Mesenchymal stem cell (in vitro differentiated cells and primary cell): ENCODE data around the gene GALR3.

Experiments used
- DNase-seq: peaks from one replicate; pipeline ENCODE4 v3.0.0-alpha.2; 2013
- H2AFZ ChIP-seq: one replicate; pipeline ENCODE4 v1.6.1; 2013; ENCODE audit warnings: low read depth, mild to moderate bottlenecking, control low read depth, inconsistent platforms, low read length, moderate library complexity
- H2AK5ac ChIP-seq: 2 replicates; pipeline ENCODE4 v1.6.1; 2013; ENCODE audit warnings: low read length, moderate library complexity, mild to moderate bottlenecking, inconsistent platforms; ENCODE audit not compliant: severe bottlenecking
- H2BK120ac ChIP-seq: one replicate; pipeline ENCODE4 v1.6.1; 2013; ENCODE audit warnings: low read depth, mild to moderate bottlenecking, inconsistent platforms, low read length, moderate library complexity
- H2BK12ac ChIP-seq, 2 experiments: one replicate each; pipeline ENCODE4 v1.6.1; 2013; ENCODE audit warnings: inconsistent platforms in 2 of 2, low read length in 2 of 2, mild to moderate bottlenecking in 2 of 2, moderate library complexity in 2 of 2, control low read depth in 1 of 2
- H2BK15ac ChIP-seq: one replicate; pipeline ENCODE4 v1.6.1; 2013; ENCODE audit warnings: mild to moderate bottlenecking, low read depth, inconsistent platforms; ENCODE audit not compliant: poor library complexity, severe bottlenecking
- H2BK5ac ChIP-seq: 2 replicates; pipeline ENCODE4 v1.6.1; 2013; ENCODE audit warnings: low read depth, mild to moderate bottlenecking, low read length, control low read depth, inconsistent platforms; ENCODE audit not compliant: poor library complexity, severe bottlenecking
- H3K14ac ChIP-seq, 2 experiments: one replicate each; pipeline ENCODE4 v1.6.1; 2013; ENCODE audit warnings: inconsistent platforms in 2 of 2, low read length in 2 of 2, control low read depth in 1 of 2, mild to moderate bottlenecking in 1 of 2, moderate library complexity in 1 of 2
- H3K18ac ChIP-seq, 2 experiments: one replicate each; pipeline ENCODE4 v1.6.1; 2013; ENCODE audit warnings: inconsistent platforms in 2 of 2, low read length in 2 of 2, control low read depth in 1 of 2, low read depth in 1 of 2, mild to moderate bottlenecking in 1 of 2
- H3K23ac ChIP-seq, 2 experiments: one replicate each; pipeline ENCODE4 v1.6.1; 2013; ENCODE audit warnings: inconsistent platforms in 2 of 2, low read length in 2 of 2, mild to moderate bottlenecking in 2 of 2, moderate library complexity in 2 of 2, control low read depth in 1 of 2
- H3K27ac ChIP-seq: 2 replicates; pipeline ENCODE4 v1.5.1; 2013; ENCODE audit warnings: mild to moderate bottlenecking, moderate library complexity, low read length, control low read depth, inconsistent platforms; ENCODE audit not compliant: poor library complexity, severe bottlenecking
- H3K27me3 ChIP-seq, 2 experiments: 2 replicates each; pipeline versions ENCODE4 v1.6.1 to v1.7.0; 2013; ENCODE audit warnings: low read length in 2 of 2, mild to moderate bottlenecking in 2 of 2, moderate library complexity in 2 of 2, control low read depth in 1 of 2, inconsistent platforms in 1 of 2; ENCODE audit not compliant: control insufficient read depth in 1 of 2, insufficient read depth in 1 of 2
- H3K36me3 ChIP-seq, 2 experiments: 2 replicates each; pipeline versions ENCODE4 v1.6.1 to v1.7.0; 2013; ENCODE audit warnings: low read length in 2 of 2, control low read depth in 1 of 2, inconsistent platforms in 1 of 2, low read depth in 1 of 2, mild to moderate bottlenecking in 1 of 2; ENCODE audit not compliant: insufficient read depth in 2 of 2, control insufficient read depth in 1 of 2
- H3K4ac ChIP-seq, 2 experiments: one replicate each; pipeline ENCODE4 v1.6.1; 2013; ENCODE audit warnings: inconsistent platforms in 2 of 2, low read length in 2 of 2, mild to moderate bottlenecking in 2 of 2, moderate library complexity in 2 of 2, control low read depth in 1 of 2, low read depth in 1 of 2
- H3K4me1 ChIP-seq: 2 replicates; pipeline ENCODE4 v1.6.1; 2013; ENCODE audit warnings: low read depth, low read length, control low read depth; ENCODE audit not compliant: control insufficient read depth, insufficient read depth
- H3K4me2 ChIP-seq: 2 replicates; pipeline ENCODE4 v1.6.1; 2013; ENCODE audit warnings: low read length, mild to moderate bottlenecking, inconsistent platforms; ENCODE audit not compliant: poor library complexity, severe bottlenecking
- H3K4me3 ChIP-seq, 2 experiments: 2 replicates each; pipeline versions ENCODE4 v1.5.1 to v1.7.0; 2013; ENCODE audit warnings: low read length in 2 of 2, mild to moderate bottlenecking in 2 of 2, control low read depth in 1 of 2, low read depth in 1 of 2; ENCODE audit not compliant: insufficient read depth in 1 of 2
- H3K79me1 ChIP-seq: replicated peaks from 2 replicates; pipeline ENCODE4 v1.6.1; 2013; ENCODE audit warnings: mild to moderate bottlenecking, control low read depth, low read length, inconsistent platforms; ENCODE audit not compliant: poor library complexity, severe bottlenecking
- H3K9ac ChIP-seq: 2 replicates; pipeline ENCODE4 v1.7.0; 2013; ENCODE audit warnings: mild to moderate bottlenecking, low read length, moderate library complexity
- H3K9me3 ChIP-seq: 2 replicates; pipeline ENCODE4 v1.7.0; 2013; ENCODE audit warnings: mild to moderate bottlenecking, low read length; ENCODE audit not compliant: control insufficient read depth
- H4K8ac ChIP-seq: one replicate; pipeline ENCODE4 v1.6.1; 2013; ENCODE audit warnings: inconsistent platforms, mild to moderate bottlenecking, low read length, moderate library complexity
- H4K91ac ChIP-seq: one replicate; pipeline ENCODE4 v1.6.1; 2013; ENCODE audit warnings: mild to moderate bottlenecking, low read length, inconsistent platforms
- WGBS: methylation state at CpG from one replicate; pipeline ENCODE4 v1.1.7; 2013; ENCODE audit warnings: mixed read lengths; 5-methylcytosine and 5-hydroxymethylcytosine counted together

The GALR3 gene

GRCh38 chr22:37801946-37802309, 21.3 kb upstream of the GALR3 start:
- no peak overlapping the region for H3K14ac ChIP-seq
- peak overlapping the region; percentile 79 to 82 for H3K4me3 ChIP-seq
- peak overlapping the region; percentile 43 for H2AFZ ChIP-seq
- no peaks in the 10 kb centered on the region for H3K9me3 ChIP-seq
- H3K9ac ChIP-seq: peak overlapping the region; percentile 79
- H3K79me1 ChIP-seq: peaks cover 6% of the 10 kb centered on the region
- DNase-seq: no peak
- peak overlapping the region; percentile 66 for H4K8ac ChIP-seq
- no peak overlapping the region for H3K27ac ChIP-seq
- H2BK120ac ChIP-seq: no peak overlapping the region
- H2BK5ac ChIP-seq: no peak overlapping the region
- H4K91ac ChIP-seq: peak overlapping the region; percentile 79
- no peaks in the 10 kb centered on the region for H3K36me3 ChIP-seq
- 3% methylated on average over 12 of the region's 13 CpGs for WGBS
- peak overlapping the region in 1 of 2 experiments; percentile 43 for H3K4ac ChIP-seq
- H2AK5ac ChIP-seq: no peak overlapping the region
- peaks cover 0 to 10% of the 10 kb centered on the region in 2 experiments for H3K27me3 ChIP-seq
- peak overlapping the region; percentile 16 to 99 for H3K18ac ChIP-seq
- H3K23ac ChIP-seq: no peak overlapping the region
- peak overlapping the region; percentile 95 for H3K4me2 ChIP-seq
- H2BK15ac ChIP-seq: peak overlapping the region; percentile 39
- peak overlapping the region in 1 of 2 experiments; percentile 15 for H2BK12ac ChIP-seq
- peaks cover 31% of the 10 kb centered on the region for H3K4me1 ChIP-seq

GRCh38 chr22:37802310-37803194, 20.6 kb upstream of the GALR3 start:
- H3K9ac ChIP-seq: peak overlapping the region; percentile 79
- DNase-seq: peak; percentile 57
- H2BK12ac ChIP-seq: peak overlapping the region in 1 of 2 experiments; percentile 49
- peak overlapping the region; percentile 92 for H4K91ac ChIP-seq
- H3K4ac ChIP-seq: peak overlapping the region; percentile 82 to 93
- H3K36me3 ChIP-seq: no peaks in the 10 kb centered on the region
- peak overlapping the region; percentile 97 for H2BK15ac ChIP-seq
- H4K8ac ChIP-seq: peak overlapping the region; percentile 100
- H3K4me2 ChIP-seq: peak overlapping the region; percentile 95
- peak overlapping the region; percentile 95 for H2BK120ac ChIP-seq
- no peak overlapping the region for H2BK5ac ChIP-seq
- H3K14ac ChIP-seq: peak overlapping the region in 1 of 2 experiments; percentile 92
- no peak overlapping the region for H2AK5ac ChIP-seq
- WGBS: 2% methylated on average over 38 of the region's 63 CpGs
- H3K18ac ChIP-seq: peak overlapping the region; percentile 93 to 99
- H2AFZ ChIP-seq: peak overlapping the region; percentile 79
- peaks cover 0 to 10% of the 10 kb centered on the region in 2 experiments for H3K27me3 ChIP-seq
- H3K4me1 ChIP-seq: peaks cover 34% of the 10 kb centered on the region
- peak overlapping the region; percentile 79 to 82 for H3K4me3 ChIP-seq
- peak overlapping the region in 1 of 2 experiments; percentile 42 for H3K23ac ChIP-seq
- no peaks in the 10 kb centered on the region for H3K9me3 ChIP-seq
- H3K27ac ChIP-seq: no peak overlapping the region
- peaks cover 9% of the 10 kb centered on the region for H3K79me1 ChIP-seq

- no peak overlapping the region for H2AFZ ChIP-seq
- no peak overlapping the region for H2BK12ac ChIP-seq
- H4K8ac ChIP-seq: peak overlapping the region; percentile 4
- H2BK15ac ChIP-seq: no peak overlapping the region
- H3K4me1 ChIP-seq: peaks cover 37% of the 10 kb centered on the region
- no peak overlapping the region for H3K23ac ChIP-seq
- no peaks in the 10 kb centered on the region for H3K36me3 ChIP-seq
- H3K27ac ChIP-seq: no peak overlapping the region
- H3K79me1 ChIP-seq: peaks cover 9% of the 10 kb centered on the region
- peak overlapping the region in 1 of 2 experiments; percentile 93 for H3K4ac ChIP-seq
- no peak overlapping the region for H2BK5ac ChIP-seq
- no peaks in the 10 kb centered on the region for H3K9me3 ChIP-seq
- H3K27me3 ChIP-seq: peaks cover 0 to 10% of the 10 kb centered on the region in 2 experiments
- H2BK120ac ChIP-seq: peak overlapping the region; percentile 54
- H3K4me2 ChIP-seq: peak overlapping the region; percentile 95
- WGBS: 13% methylated on average over 16 of the region's 16 CpGs
- peak overlapping the region; percentile 53 for H2AK5ac ChIP-seq
- H3K14ac ChIP-seq: no peak overlapping the region
- DNase-seq: no peak
- H4K91ac ChIP-seq: no peak overlapping the region
- peak overlapping the region in 1 of 2 experiments; percentile 82 for H3K4me3 ChIP-seq
- peak overlapping the region; percentile 30 to 60 for H3K18ac ChIP-seq
- H3K9ac ChIP-seq: peak overlapping the region; percentile 79
Measured at GRCh38 chr22:37803195-37803638, 20.0 kb upstream of the GALR3 start.
